ENCODE measurements around the gene CD44. TPM values are rescaled to one million over a fixed set of nuclear protein-coding genes. Genes with fewer than 3 reads are reported as not detected.
A peak's percentile ranks its signal among the peaks of the same experiment; 100 is the strongest.

The CD44 gene
- total RNA-seq, 1 donor from 2014 or later, result 613 TPM

DNA sequence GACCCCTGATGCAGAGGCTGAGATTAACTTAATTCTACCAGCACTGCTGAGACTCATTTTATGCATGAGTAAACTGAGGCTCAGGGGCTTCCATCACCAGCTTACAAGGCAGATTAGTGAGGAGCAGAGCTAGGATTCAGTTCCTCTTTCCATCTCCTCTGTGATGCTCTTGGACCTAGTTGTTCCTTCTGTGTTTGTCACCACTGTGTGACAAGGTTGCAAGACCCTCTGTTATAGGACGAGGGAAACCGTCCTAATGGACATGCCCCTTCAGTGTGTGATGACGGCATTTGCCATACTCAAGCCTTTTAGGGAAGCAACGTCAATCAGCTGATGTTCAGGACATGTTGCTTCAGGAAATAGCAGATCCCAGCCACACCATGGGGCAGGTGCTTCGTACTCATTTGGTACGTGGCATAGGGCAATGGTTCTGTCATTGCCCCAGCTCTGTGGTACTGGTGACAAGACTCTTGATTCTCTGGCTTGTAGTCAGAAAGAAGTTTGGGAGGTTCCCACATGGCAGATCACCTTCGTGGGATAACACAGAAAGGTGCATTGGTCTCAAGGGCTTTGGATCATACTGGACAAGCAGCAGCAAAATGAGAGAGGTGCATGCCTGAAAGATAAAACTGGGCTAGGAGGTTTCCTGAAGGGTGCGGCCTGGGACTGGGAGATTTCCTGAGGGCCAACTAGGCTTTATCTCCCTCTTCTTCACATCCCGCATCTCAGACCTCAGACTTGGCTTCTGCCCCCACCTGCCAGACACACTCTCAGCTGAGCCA lies 23.9 kb upstream of the CD44 start:
- TF ChIP-seq, protein P1, sequence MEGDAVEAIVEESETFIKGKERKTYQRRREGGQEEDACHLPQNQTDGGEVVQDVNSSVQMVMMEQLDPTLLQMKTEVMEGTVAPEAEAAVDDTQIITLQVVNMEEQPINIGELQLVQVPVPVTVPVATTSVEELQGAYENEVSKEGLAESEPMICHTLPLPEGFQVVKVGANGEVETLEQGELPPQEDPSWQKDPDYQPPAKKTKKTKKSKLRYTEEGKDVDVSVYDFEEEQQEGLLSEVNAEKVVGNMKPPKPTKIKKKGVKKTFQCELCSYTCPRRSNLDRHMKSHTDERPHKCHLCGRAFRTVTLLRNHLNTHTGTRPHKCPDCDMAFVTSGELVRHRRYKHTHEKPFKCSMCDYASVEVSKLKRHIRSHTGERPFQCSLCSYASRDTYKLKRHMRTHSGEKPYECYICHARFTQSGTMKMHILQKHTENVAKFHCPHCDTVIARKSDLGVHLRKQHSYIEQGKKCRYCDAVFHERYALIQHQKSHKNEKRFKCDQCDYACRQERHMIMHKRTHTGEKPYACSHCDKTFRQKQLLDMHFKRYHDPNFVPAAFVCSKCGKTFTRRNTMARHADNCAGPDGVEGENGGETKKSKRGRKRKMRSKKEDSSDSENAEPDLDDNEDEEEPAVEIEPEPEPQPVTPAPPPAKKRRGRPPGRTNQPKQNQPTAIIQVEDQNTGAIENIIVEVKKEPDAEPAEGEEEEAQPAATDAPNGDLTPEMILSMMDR (IDR thresholded peaks at IDR 0.05), result no peak
- peak in 1 of 2 donors; percentile 36 for ATAC-seq
- Histone ChIP-seq H3K27me3 (ENCODE audit: low read depth) (no peaks in the 10 kb centered on the region), H3K9me3 (no peaks in the 10 kb centered on the region), H3K4me1 (peaks cover 17% of the 10 kb centered on the region), H3K36me3 (no peaks in the 10 kb centered on the region), H3K27ac (no peak overlapping the region), H3K4me3 (no peak overlapping the region)
- intact Hi-C loops (cut with DNase I), result no loop called here
- no peak for DNase-seq

DNA sequence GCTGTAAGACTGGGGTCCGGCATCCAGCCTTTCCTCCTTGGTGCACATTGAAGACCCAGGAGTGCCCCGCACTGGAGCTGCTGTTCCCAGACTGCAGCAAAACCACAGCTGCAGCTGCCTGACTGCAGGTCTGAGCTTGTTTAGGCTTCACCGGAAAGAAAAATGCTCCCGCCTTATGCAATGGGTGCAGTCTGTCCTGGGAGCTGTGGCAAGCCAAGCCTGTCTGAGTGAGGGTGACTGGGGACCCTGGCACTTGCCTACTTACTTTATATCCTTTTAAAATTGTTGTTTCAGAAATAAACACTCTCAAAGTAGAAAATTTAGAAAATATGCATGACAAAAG lies 23.3 kb upstream of the CD44 start:
- ATAC-seq (no peak), DNase-seq (no peak)
- no peak overlapping the region for H3K4me3 ChIP-seq
- peaks cover 14% of the 10 kb centered on the region for H3K4me1 ChIP-seq
- TF ChIP-seq, protein P1 (IDR thresholded peaks at IDR 0.05), result no peak
- H3K9me3 ChIP-seq, result no peaks in the 10 kb centered on the region
- H3K27me3 ChIP-seq (ENCODE audit: low read depth), result no peaks in the 10 kb centered on the region
- no peaks in the 10 kb centered on the region for H3K36me3 ChIP-seq
- intact Hi-C loops (cut with DNase I), result no loop called here
- H3K27ac ChIP-seq, result no peak overlapping the region

DNA sequence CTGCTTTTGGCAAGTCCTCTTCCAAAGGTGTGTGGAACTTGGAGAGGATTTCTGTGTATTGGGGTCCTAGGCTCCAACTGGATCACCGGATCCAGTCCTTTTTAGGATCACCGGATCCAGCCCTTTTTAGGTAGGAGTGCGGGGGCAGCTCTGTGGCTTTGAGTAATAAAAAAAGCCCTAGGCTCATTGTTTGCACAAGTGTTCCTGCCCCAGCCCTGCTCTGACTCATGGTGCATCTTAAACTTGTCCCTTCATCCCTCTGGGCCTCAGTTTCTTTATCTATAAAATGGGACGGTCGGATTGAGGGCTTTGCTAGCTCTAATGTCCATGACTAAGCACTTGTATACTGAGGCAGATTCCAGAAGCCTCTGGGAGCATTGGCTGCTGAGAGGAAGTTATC lies 22.7 kb upstream of the CD44 start:
- H3K9me3 ChIP-seq, result no peaks in the 10 kb centered on the region
- no peaks in the 10 kb centered on the region for H3K36me3 ChIP-seq
- ATAC-seq, result no peak
- H3K4me3 ChIP-seq, result no peak overlapping the region
- intact Hi-C loops (cut with DNase I), result no loop called here
- TF ChIP-seq, protein P1 (IDR thresholded peaks at IDR 0.05), result no peak
- H3K4me1 ChIP-seq, result peaks cover 8% of the 10 kb centered on the region
- no peaks in the 10 kb centered on the region for H3K27me3 ChIP-seq (ENCODE audit: low read depth)
- H3K27ac ChIP-seq, result no peak overlapping the region
- no peak for DNase-seq

DNA sequence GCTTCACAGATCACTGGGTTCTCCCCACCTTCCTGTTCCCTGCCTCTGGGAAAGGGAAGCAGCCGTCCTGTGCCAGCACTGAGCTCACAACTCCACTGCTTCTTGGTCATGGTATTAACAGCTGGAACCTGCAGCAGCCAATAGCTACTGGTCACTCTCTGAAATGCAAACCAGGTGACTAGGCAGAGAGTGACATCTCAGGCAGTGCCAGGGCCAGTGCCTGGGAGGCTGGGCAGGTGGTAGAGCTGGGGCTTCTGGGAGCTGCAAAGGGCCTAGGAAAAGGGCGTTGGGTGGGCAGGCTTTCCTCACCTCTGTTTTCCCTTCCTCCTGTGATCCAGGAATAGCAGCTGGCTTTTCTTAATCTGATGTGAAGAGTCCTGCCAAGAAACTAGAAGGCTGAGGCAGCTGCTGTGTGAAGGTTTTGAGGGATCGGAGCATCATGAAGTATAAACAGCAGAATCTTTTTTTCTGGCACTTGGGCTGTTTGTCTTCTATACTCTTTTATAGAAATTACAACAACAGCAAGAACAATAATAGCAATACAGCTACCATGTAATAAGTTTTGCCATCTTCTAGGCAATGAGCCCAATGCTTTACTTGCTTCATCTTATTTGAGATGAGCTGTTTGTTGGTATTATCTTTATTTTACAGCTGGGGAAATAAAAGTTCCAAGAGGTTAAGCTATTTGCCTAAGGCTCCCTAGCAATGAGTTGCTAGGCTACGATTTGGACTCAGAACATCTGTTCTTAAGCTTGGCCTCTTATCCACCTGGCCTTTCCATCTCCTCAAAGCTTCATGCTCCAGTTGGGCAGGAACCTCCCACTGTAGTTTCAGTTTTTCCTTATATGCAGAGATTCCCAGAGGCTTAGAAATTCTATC lies 22.0 kb upstream of the CD44 start:
- Histone ChIP-seq H3K27ac (no peak overlapping the region), H3K9me3 (no peaks in the 10 kb centered on the region), H3K36me3 (no peaks in the 10 kb centered on the region), H3K4me3 (no peak overlapping the region), H3K27me3 (ENCODE audit: low read depth) (no peaks in the 10 kb centered on the region), H3K4me1 (peaks cover under 1% of the 10 kb centered on the region)
- TF ChIP-seq, protein P1 (IDR thresholded peaks at IDR 0.05), result no peak
- ATAC-seq (peak; percentile 21 to 42), DNase-seq (no peak)
- intact Hi-C loops (cut with DNase I), result no loop called here

DNA sequence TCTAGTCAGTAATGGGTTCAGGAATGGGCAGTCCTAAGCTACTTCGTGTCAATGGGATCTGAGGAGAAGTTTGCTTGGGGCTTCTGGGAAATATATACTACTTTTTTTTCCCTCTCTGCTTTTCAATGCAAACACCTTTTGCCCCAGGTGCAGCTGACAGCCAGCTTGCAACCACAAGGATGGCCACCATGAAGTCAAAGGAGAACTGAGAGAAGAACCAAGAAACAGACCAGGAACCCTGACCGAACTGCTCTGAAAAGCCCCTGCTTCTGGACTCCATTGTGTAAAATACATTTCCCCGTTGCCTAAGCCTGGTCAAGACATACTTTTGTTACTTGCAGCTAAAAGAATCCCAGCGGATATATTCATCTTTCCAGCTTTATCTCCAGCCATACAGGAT lies 20.1 kb upstream of the CD44 start:
- Histone ChIP-seq H3K36me3 (no peaks in the 10 kb centered on the region), H3K27ac (no peak overlapping the region), H3K4me3 (no peak overlapping the region), H3K4me1 (no peaks in the 10 kb centered on the region), H3K27me3 (ENCODE audit: low read depth) (no peaks in the 10 kb centered on the region), H3K9me3 (no peaks in the 10 kb centered on the region)
- DNase-seq (no peak), ATAC-seq (no peak)
- TF ChIP-seq, protein P1 (IDR thresholded peaks at IDR 0.05), result no peak
- intact Hi-C loops (cut with DNase I), result no loop called here
